MCF 10A (cell line): ENCODE data around the gene PRELP. TPM values are rescaled to one million over a fixed set of nuclear protein-coding genes. Genes with fewer than 3 reads are reported as not detected.

Experiments
- BruUV-seq: library from RNA; stranded (reverse); fragments of 400-500 nt; replicated peaks from 2 replicates; lab custom pipeline; 2021; lab: Mats Ljungman, UMichigan
- CTCF ChIA-PET: fragments of 300-600 bp; sonication (Branson Sonifier 250); formaldehyde crosslinking; extraction: SDS; loops from one replicate; lab custom pipeline; 2021; ENCODE audit warnings: antibody characterized with exemption, inconsistent platforms; lab: Yijun Ruan, JAX
- POLR2A ChIA-PET: fragments of 300-600, 350-650 bp; sonication (Branson Sonifier 250); formaldehyde crosslinking; extraction: SDS; loops from one replicate; lab custom pipeline; 2020; ENCODE audit warnings: antibody characterized with exemption, inconsistent platforms; lab: Yijun Ruan, JAX
- DNase-seq: peaks from one replicate; pipeline ENCODE4 v3.0.0-alpha.2; 2018; ENCODE audit not compliant: unreplicated experiment
- H3K27ac Mint-ChIP-seq: one replicate; pipeline ENCODE4 v1.8.0; 2022; ENCODE audit warnings: mild to moderate bottlenecking, low read depth, mixed read lengths; ENCODE audit not compliant: unreplicated experiment
- H3K27me3 Mint-ChIP-seq: one replicate; pipeline ENCODE4 v1.8.0; 2022; ENCODE audit warnings: mixed read lengths; ENCODE audit not compliant: insufficient read depth, unreplicated experiment
- H3K36me3 Mint-ChIP-seq: one replicate; pipeline ENCODE4 v1.8.0; 2022; ENCODE audit warnings: mild to moderate bottlenecking, moderate library complexity, mixed read lengths; ENCODE audit not compliant: insufficient read depth, unreplicated experiment
- H3K4me1 Mint-ChIP-seq: one replicate; pipeline ENCODE4 v1.8.0; 2022; ENCODE audit warnings: mixed read lengths; ENCODE audit not compliant: insufficient read depth, unreplicated experiment
- H3K4me3 Mint-ChIP-seq: one replicate; pipeline ENCODE4 v1.8.0; 2022; ENCODE audit warnings: mild to moderate bottlenecking, moderate library complexity, mixed read lengths; ENCODE audit not compliant: unreplicated experiment
- H3K9me3 Mint-ChIP-seq: one replicate; pipeline ENCODE4 v1.8.0; 2022; ENCODE audit warnings: mixed read lengths; ENCODE audit not compliant: unreplicated experiment
- intact Hi-C: fragments of 100-400 bp; cut with micrococcal nuclease; formaldehyde crosslinking; loops from 2 replicates; pipeline ENCODE4 v1.14.1; 2022
- total RNA-seq: library from RNA; stranded (reverse); gene quantifications from 2 replicates; pipeline ENCODE4 v1.2.3, GENCODE V29; 2022
- TF ChIP-seq, protein P1 (sequence below): fragments of 200-600 bp; IDR thresholded peaks from one replicate; pipeline ENCODE4 v1.8.0; 2022; ENCODE audit warnings: antibody characterized with exemption, mild to moderate bottlenecking; ENCODE audit not compliant: unreplicated experiment

Gene PRELP
- total RNA-seq, 1 experiment from 2014 or later: not detected

DNA sequence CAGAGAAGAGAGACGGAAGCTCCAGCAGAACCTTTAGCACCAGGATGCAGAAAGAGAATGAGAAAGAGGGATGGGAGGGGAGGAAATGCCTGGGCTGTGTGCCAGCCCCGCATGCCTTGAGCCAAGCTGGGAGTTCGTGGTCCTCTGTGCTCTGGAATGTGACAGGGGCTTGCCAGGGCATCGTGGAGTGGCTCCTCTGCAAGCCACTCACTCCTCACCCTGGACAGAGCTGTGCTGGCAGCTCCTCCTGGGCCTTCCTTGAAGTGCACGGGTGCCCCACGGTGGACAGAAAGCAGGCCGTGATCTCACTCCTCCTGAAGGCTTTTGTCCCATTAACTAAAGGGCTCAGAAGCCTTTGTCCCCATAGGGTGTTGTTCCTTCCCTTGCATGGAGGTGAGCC lies 34.8 kb upstream of the PRELP start:
- no TSS peak for BruUV-seq
- peak; percentile 61 for DNase-seq
- CTCF ChIA-PET: interaction anchor here (0.6 to 3.0 kb wide), 13 partner anchors 26 to 385 kb away, joined by 3 to 19 read pairs (median 4); no protein-coding TSS in a partner anchor

DNA sequence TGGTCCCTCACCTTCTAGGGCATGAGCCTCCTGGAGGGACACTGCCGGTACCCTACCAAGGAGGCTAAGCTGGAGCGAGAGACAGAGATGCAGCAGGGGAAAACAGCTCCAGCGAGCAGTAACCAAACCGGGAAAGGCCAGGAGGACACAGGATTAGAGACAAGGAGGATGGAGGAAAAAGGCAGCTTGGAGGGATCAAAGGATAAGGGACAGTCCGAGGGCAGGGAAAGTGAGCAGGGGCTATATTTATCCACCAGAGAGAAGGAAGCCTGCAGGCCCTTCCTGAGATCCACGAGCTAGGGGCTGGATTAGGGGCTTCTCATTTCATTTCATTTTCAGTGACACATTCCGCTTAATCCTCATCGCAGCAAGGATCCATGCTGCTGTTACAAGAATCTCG lies 33.8 kb upstream of the PRELP start:
- intact Hi-C loops: loop anchor here (1.0 to 5.0 kb wide), 3 partner anchors 46 to 169 kb away; no protein-coding TSS in a partner anchor
- H3K4me3 Mint-ChIP-seq: no peak overlapping the region
- BruUV-seq: no TSS peak
- H3K9me3 Mint-ChIP-seq: peaks cover 7% of the 10 kb centered on the region
- no peaks in the 10 kb centered on the region for H3K4me1 Mint-ChIP-seq
- ChIA-PET CTCF (interaction anchor here (0.6 to 2.5 kb wide), 14 partner anchors 9 to 259 kb away, joined by 3 to 11 read pairs (median 4); no protein-coding TSS in a partner anchor), POLR2A (interaction anchor here (0.9 kb wide), 1 partner anchor 17 kb away, joined by 5 read pairs; no protein-coding TSS in a partner anchor)
- TF ChIP-seq, protein P1, sequence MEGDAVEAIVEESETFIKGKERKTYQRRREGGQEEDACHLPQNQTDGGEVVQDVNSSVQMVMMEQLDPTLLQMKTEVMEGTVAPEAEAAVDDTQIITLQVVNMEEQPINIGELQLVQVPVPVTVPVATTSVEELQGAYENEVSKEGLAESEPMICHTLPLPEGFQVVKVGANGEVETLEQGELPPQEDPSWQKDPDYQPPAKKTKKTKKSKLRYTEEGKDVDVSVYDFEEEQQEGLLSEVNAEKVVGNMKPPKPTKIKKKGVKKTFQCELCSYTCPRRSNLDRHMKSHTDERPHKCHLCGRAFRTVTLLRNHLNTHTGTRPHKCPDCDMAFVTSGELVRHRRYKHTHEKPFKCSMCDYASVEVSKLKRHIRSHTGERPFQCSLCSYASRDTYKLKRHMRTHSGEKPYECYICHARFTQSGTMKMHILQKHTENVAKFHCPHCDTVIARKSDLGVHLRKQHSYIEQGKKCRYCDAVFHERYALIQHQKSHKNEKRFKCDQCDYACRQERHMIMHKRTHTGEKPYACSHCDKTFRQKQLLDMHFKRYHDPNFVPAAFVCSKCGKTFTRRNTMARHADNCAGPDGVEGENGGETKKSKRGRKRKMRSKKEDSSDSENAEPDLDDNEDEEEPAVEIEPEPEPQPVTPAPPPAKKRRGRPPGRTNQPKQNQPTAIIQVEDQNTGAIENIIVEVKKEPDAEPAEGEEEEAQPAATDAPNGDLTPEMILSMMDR: no peak
- DNase-seq: no peak
- H3K27ac Mint-ChIP-seq: no peak overlapping the region
- peaks cover 5% of the 10 kb centered on the region for H3K36me3 Mint-ChIP-seq
- peaks cover 76% of the 10 kb centered on the region for H3K27me3 Mint-ChIP-seq

More for the DNA sequence above, 34.8 kb upstream of the PRELP start:
- H3K36me3 Mint-ChIP-seq: peaks cover 5% of the 10 kb centered on the region
- intact Hi-C loops: loop anchor here (1.0 to 5.0 kb wide), 3 partner anchors 47 to 168 kb away; no protein-coding TSS in a partner anchor
- H3K27ac Mint-ChIP-seq: no peak overlapping the region
- H3K9me3 Mint-ChIP-seq: peaks cover 7% of the 10 kb centered on the region
- TF ChIP-seq, protein P1: peak; percentile 48
- no peaks in the 10 kb centered on the region for H3K4me1 Mint-ChIP-seq
- H3K4me3 Mint-ChIP-seq: no peak overlapping the region
- H3K27me3 Mint-ChIP-seq: peaks cover 66% of the 10 kb centered on the region
- POLR2A ChIA-PET: interaction anchor here (0.6 kb wide), 1 partner anchor 53 kb away, joined by 3 read pairs; the partner anchor contains the start of gene OPTC

DNA sequence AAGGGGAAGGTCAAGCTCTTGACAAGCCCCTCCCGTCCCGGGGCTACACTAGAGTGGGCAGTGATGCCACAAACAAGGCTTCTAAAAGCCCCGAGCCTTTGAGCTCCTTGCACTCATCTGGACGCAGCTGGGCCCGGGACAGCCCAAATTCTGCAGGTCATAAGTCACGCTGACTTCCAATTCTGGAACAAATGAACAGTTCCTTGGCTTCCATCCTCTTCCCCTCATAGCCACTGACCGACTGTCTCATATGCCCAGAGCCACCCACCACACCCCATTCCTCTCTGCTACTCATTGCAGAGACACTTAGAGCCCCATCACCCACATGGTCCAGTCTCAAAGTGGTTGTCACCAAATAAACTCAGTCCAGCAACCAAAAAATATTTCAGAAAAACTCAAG lies 32.8 kb upstream of the PRELP start:
- Mint-ChIP-seq H3K4me1 (no peaks in the 10 kb centered on the region), H3K4me3 (no peak overlapping the region), H3K36me3 (peaks cover 5% of the 10 kb centered on the region), H3K27ac (no peak overlapping the region), H3K27me3 (peaks cover 83% of the 10 kb centered on the region), H3K9me3 (peaks cover 7% of the 10 kb centered on the region)
- ChIA-PET CTCF (interaction anchor here (1.0 to 2.5 kb wide), 7 partner anchors 8 to 104 kb away, joined by 3 to 11 read pairs (median 5); no protein-coding TSS in a partner anchor), POLR2A (interaction anchor here (1.3 kb wide), 1 partner anchor 8 kb away, joined by 4 read pairs; no protein-coding TSS in a partner anchor)
- DNase-seq: no peak
- BruUV-seq: no TSS peak
- TF ChIP-seq, protein P1: no peak
- intact Hi-C loops: loop anchor here (5.0 kb wide), 2 partner anchors 44 to 171 kb away; no protein-coding TSS in a partner anchor

GRCh38 chr1:203443296-203443695 lies 32.3 kb upstream of the PRELP start:
- Mint-ChIP-seq H3K4me1 (no peaks in the 10 kb centered on the region), H3K27ac (no peak overlapping the region), H3K36me3 (peaks cover 5% of the 10 kb centered on the region), H3K9me3 (peaks cover 7% of the 10 kb centered on the region), H3K27me3 (peaks cover 83% of the 10 kb centered on the region), H3K4me3 (no peak overlapping the region)
- TF ChIP-seq, protein P1: no peak
- intact Hi-C loops: loop anchor here (5.0 kb wide), 2 partner anchors 44 to 171 kb away; no protein-coding TSS in a partner anchor
- ChIA-PET CTCF (interaction anchor here (0.8 to 2.5 kb wide), 4 partner anchors 20 to 103 kb away, joined by 5 to 11 read pairs (median 5); no protein-coding TSS in a partner anchor), POLR2A (interaction anchor here (1.3 kb wide), 1 partner anchor 9 kb away, joined by 4 read pairs; no protein-coding TSS in a partner anchor)
- DNase-seq: no peak
- no TSS peak for BruUV-seq
